NCI-H2107 (cell line): Measurements from ENCODE around the gene FAR1.

ENCODE experiments used
- DNase-seq: peaks from one replicate; lab custom pipeline; 2025; lab: John Stamatoyannopoulos, UW

The FAR1 gene

DNA sequence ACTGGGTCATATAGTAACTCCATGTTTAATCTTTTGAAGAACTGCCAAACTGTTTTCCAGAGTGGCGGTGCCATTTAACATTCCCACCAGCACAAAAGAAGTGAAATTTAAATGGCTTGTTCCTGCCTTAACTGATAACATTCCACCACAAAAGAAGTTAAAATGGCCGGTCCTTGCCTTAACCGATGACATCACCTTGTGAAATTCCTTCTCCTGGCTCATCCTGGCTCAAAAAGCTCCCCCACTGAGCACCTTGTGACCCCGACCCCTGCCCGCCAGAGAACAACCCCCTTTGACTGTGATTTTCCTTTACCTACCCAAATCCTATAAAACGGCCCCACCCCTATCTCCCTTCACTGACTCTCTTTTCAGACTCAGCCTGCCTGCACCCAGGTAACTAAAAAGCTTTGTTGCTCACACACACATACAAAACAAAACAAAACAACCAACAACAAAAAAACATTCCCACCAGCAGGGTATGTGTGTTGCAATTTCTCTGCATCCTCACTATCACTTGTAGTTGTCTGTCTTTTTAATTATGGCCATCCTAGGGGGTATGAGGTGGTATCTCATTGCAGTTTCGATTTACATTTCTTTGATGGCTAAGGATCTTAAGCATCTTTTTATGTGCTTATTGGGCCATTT is 109.0 kb downstream of the FAR1 start:
- DNase-seq, result no peak

DNA sequence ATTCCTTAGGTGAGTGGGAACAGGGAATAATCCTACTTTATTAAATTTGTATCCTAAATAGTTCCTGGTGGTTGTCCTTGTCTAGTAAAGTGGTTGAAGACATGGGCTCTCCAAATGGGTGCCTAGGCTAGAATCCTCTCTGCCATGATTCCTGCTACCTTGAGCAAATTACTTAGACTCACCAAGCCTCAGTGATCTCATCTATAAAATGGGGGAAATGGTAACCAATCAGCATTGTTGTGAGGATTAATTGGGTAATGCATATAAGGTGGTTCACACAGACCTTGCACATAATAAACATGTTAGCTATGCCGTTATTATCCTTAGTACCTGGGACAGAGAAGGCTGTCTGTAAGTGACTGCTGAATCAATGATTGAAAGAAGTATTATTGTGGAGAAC is 109.9 kb downstream of the FAR1 start:
- DNase-seq, result no peak

DNA sequence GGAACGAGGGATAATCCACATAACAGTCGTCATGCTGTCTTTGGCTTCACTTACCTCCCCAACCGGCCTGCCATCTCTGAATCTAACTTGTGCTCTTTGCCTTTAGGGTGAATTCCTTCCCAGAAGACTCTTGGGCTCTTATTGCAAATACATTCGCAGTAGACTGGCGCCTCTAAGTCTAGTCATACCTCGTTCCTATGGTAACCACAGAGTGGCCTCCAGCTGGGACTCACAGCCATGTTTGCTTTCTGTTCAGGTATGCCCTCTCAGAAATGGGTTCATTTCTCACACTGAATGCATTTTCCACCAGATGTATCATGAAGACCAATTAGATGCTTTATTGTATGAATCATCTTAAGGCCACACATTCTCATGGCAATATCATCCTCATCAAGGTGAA is 112.7 kb downstream of the FAR1 start:
- no peak for DNase-seq
